Pancreas (tissue), 10 donors: ENCODE data around the gene CTDNEP1. TPM values are rescaled to one million over a fixed set of nuclear protein-coding genes. Genes with fewer than 3 reads are reported as not detected.

ENCODE experiments used
- ATAC-seq, 4 donors: fragments of 200-7000 bp; cut with Tn5 transposase; one replicate each; pipeline versions ENCODE4 v1.8.0 to v1.9.1; 2020; ENCODE audit warnings: mild to moderate bottlenecking in 4 of 4, moderate library complexity in 4 of 4
- DNase-seq, 6 donors: peaks; one replicate each; pipeline ENCODE4 v3.0.0-alpha.2; 2020
- FAIRE-seq: peaks from 2 replicates; lab custom pipeline; 2012; peaks lifted over from hg19 to GRCh38; lab: Jason Lieb, UNC
- H3K27ac ChIP-seq, 4 donors: fragments of 200-600 bp; sonication (generic); 1 replicate in 3 of 4; 2 replicates in 1 of 4; pipeline versions ENCODE4 v1.5.0 to v1.8.0; 2020
- H3K27me3 ChIP-seq, 4 donors: fragments of 200-600 bp; one replicate each; pipeline ENCODE4 v1.8.0; 2021
- H3K36me3 ChIP-seq, 3 donors: fragments of 200-600 bp; sonication (generic) in 1 of 3; one replicate each; pipeline versions ENCODE4 v1.5.0 to v1.8.0; 2020 to 2021
- H3K4me1 ChIP-seq, 3 donors: fragments of 200-600 bp; one replicate each; pipeline ENCODE4 v1.8.0; 2021
- H3K4me3 ChIP-seq, 4 donors: fragments of 200-600 bp; sonication (generic) in 2 of 4; one replicate each; pipeline versions ENCODE4 v1.5.0 to v1.8.0; 2020 to 2021
- H3K9me3 ChIP-seq, 4 donors: fragments of 200-600 bp; one replicate each; pipeline ENCODE4 v1.8.0; 2021
- WGBS, 2 donors: extraction: QIAGEN DNeasy Blood & Tissue Kit; methylation state at CpG; one replicate each; pipeline ENCODE4 v1.1.7; 2013; 5-methylcytosine and 5-hydroxymethylcytosine counted together
- intact Hi-C, 3 donors: fragments of 100-400 bp; cut with DNase I; formaldehyde crosslinking; loops; one replicate each; pipeline versions ENCODE4 v1.11.1 to v1.14.2; 2022
- polyA plus RNA-seq, 2 donors: library from polyadenylated mRNA; stranded (reverse); fragments of 200-250 nt; gene quantifications; one replicate each; pipeline ENCODE4 v1.2.3, GENCODE V29; 2013
- total RNA-seq, 6 donors: library from RNA; stranded (reverse); fragmentation: NEBNext Ultra II Directional in 4 of 6; extraction: Animal tissue kit (Norgen Biotek cat#: 25700) in 4 of 6; gene quantifications; one replicate each; pipeline versions ENCODE4 v1.2.1 to v1.2.4, GENCODE V29; 2021 to 2023
- TF ChIP-seq, protein P1 (sequence below), 4 donors: fragments of 200-600 bp; sonication (generic) in 3 of 4; IDR thresholded peaks; one replicate each; pipeline versions ENCODE4 v1.5.0 to v1.8.0; 2021; ENCODE audit warnings: antibody characterized with exemption in 4 of 4
- donor health status: healthy with polysubstance abuse.
- donor health status: DM: no; HTN: no; CAD: no; lungs with moderate emphysema.
- donor health status: DM: no; HTN: no; CAD: no.
- donor health status: control.
- donor health status: control.
- donor health status: Bipolar disorder and iron deficiency.
- donor health status: DM: yes; HTN: yes; CAD: no.
- donor health status: DM: no; HTN: no; CAD: no.
- donor health status: DM: no; HTN: no; CAD: no.
- donor health status: DM: yes; HTN: yes; CAD: no.

CTDNEP1 gene
- total and polyA plus RNA-seq, 8 donors, result 42.0 to 75.2 (median 53.8) TPM

DNA sequence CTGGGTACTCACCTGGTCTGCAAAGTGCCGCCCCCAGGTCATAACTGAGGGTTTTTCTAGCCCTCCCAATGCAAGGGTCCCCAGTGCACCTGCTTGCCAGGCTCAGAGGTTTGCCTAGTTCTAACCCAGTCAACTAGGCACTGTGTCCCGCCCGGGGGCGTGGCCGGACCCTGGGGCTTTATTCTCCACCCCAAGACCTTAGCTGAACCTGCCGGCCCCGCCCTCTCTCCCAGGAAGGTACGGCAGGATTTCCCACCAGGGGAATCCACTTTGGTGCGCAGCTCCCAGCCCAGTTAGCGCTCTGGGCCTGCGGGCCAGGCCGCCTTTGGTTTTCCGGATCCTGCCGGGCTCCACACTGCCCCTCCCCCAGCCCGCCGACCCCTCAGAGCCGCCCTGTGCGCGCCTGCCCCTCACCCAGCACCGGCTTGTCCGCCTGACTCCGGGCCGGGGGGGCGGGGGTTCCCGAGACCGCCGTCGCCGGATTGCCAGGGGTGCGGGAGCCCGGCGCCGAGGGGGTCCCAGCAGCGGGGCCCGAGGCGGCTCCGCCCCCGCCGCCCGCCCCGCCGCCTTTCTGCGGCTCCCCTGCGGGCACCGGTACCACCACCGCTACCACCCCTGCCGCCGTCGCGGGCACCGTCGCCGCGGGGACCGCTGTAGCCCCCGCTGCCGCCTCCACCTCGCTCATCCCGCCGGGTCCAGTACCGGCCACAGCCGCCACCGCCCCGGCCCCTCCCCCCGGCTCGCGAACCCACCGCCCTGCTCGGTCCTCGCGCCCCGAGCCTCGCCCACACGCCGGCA lies 42.5 kb upstream of the CTDNEP1 start:
- TF ChIP-seq, protein P1, sequence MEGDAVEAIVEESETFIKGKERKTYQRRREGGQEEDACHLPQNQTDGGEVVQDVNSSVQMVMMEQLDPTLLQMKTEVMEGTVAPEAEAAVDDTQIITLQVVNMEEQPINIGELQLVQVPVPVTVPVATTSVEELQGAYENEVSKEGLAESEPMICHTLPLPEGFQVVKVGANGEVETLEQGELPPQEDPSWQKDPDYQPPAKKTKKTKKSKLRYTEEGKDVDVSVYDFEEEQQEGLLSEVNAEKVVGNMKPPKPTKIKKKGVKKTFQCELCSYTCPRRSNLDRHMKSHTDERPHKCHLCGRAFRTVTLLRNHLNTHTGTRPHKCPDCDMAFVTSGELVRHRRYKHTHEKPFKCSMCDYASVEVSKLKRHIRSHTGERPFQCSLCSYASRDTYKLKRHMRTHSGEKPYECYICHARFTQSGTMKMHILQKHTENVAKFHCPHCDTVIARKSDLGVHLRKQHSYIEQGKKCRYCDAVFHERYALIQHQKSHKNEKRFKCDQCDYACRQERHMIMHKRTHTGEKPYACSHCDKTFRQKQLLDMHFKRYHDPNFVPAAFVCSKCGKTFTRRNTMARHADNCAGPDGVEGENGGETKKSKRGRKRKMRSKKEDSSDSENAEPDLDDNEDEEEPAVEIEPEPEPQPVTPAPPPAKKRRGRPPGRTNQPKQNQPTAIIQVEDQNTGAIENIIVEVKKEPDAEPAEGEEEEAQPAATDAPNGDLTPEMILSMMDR (IDR thresholded peaks at IDR 0.05), result no peak
- Histone ChIP-seq H3K4me3 (peak overlapping the region in 2 of 4 donors; percentile 26 to 42), H3K27ac (no peak overlapping the region), H3K4me1 (peaks cover 0 to 18% (median 13%) of the 10 kb centered on the region in 3 donors), H3K9me3 (no peaks in the 10 kb centered on the region), H3K27me3 (no peaks in the 10 kb centered on the region), H3K36me3 (no peaks in the 10 kb centered on the region)
- intact Hi-C loops, result loop anchor here in 1 of 3 donors (10.0 kb wide), 1 partner anchor 249 kb away; the partner anchor contains the start of gene SLC16A11
- no peak for FAIRE-seq
- 10 to 12% methylated on average over 32 to 75 of the region's 75 CpGs for WGBS, 2 donors
- ATAC-seq, result peak in 3 of 4 donors; percentile 10 to 55 (median 18)
- DNase-seq, result peak; percentile 48 to 83 (median 66)

DNA sequence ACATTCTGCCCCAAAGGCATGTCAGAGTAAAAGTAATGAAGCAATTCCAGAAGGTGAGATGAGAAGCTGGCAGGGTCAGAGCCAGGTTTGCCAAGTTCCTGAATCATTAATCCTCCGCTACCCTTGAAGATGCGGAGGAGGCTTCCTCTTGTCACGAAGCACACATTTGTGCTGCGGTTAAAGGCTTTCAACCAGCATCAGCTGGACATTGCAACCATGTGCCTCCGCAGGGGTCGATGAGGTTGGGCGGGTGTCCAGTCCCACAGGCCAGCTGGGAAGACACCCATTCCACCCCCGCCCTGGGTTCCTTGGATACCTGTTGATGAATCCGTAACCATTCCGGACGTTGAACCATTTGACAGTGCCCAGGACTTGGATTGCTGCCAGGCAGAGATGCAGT lies 41.6 kb upstream of the CTDNEP1 start:
- Histone ChIP-seq H3K27ac (no peak overlapping the region), H3K4me1 (peaks cover 0 to 18% (median 13%) of the 10 kb centered on the region in 3 donors), H3K27me3 (no peaks in the 10 kb centered on the region), H3K36me3 (no peaks in the 10 kb centered on the region), H3K9me3 (no peaks in the 10 kb centered on the region), H3K4me3 (no peak overlapping the region)
- intact Hi-C loops, result loop anchor here in 1 of 3 donors (10.0 kb wide), 1 partner anchor 248 kb away; the partner anchor contains the start of gene SLC16A11
- FAIRE-seq (no peak), DNase-seq (peak in 2 of 6 donors; percentile 26 to 69), ATAC-seq (no peak)
- TF ChIP-seq, protein P1 (IDR thresholded peaks at IDR 0.05), result no peak
- 82% methylated on average over 11 of the region's 11 CpGs for WGBS, 2 donors

DNA sequence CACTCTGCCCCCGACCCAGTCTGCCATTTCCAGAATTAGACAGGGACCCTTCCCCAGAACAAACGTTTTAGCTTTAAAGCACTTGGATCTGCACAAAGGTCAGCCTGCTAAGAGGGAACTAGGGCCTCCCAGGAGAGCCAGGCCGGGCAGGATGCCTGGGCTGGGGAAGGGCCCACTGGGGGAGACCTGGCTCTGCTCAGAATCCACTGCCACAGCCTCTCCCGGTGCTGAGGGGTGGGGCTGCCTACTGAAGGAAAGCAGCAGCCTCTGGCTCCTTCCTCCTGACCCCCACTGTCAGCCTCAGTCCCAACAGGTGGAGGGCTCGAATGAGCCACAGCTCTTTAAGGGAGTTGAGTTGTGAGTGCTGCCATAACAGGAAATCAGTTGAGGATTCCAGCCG lies 41.2 kb upstream of the CTDNEP1 start:
- TF ChIP-seq, protein P1 (IDR thresholded peaks at IDR 0.05), result no peak
- Histone ChIP-seq H3K9me3 (no peaks in the 10 kb centered on the region), H3K36me3 (no peaks in the 10 kb centered on the region), H3K27me3 (no peaks in the 10 kb centered on the region), H3K4me3 (no peak overlapping the region), H3K27ac (no peak overlapping the region), H3K4me1 (peaks cover 0 to 18% (median 13%) of the 10 kb centered on the region in 3 donors)
- no peak for ATAC-seq
- 55 to 59% methylated on average over 6 of the region's 6 CpGs for WGBS, 2 donors
- intact Hi-C loops, result loop anchor here in 1 of 3 donors (10.0 kb wide), 1 partner anchor 248 kb away; the partner anchor contains the start of gene SLC16A11
- no peak for DNase-seq
- FAIRE-seq, result no peak

DNA sequence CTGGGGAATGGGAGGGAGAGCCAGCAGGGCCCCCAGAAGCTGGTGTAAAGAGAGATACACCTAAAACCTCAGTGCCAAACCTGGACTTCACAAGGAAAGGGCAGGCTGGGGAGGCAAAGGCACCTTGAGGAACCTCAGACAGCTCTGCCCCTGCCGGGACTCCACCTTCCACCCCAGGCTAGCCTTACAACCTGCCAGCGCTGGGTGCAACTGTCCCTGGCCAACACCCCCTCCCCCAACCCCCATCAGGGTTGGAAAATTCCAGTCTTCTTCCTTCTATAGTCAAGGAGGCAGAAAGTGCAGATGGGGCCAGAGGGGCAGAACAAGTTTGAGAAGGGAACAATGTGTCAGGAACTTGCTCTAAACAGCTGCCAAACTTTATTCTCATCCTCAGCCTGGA lies 40.7 kb upstream of the CTDNEP1 start:
- H3K4me3 ChIP-seq, result no peak overlapping the region
- intact Hi-C loops, result loop anchor here in 1 of 3 donors (10.0 kb wide), 1 partner anchor 247 kb away; the partner anchor contains the start of gene SLC16A11
- H3K27me3 ChIP-seq, result no peaks in the 10 kb centered on the region
- no peaks in the 10 kb centered on the region for H3K9me3 ChIP-seq
- H3K4me1 ChIP-seq, result peaks cover 0 to 18% (median 13%) of the 10 kb centered on the region in 3 donors
- H3K27ac ChIP-seq, result no peak overlapping the region
- no peaks in the 10 kb centered on the region for H3K36me3 ChIP-seq
- 73 to 81% methylated on average over 2 of the region's 2 CpGs for whole genome bisulfite sequencing, 2 donors
- TF ChIP-seq, protein P1 (IDR thresholded peaks at IDR 0.05), result no peak
- FAIRE-seq, result no peak
- no peak for ATAC-seq
- DNase-seq, result no peak
